Naive thymus-derived CD8-positive, alpha-beta T cell (primary cell): ENCODE data around the gene MFSD6. TPM values are rescaled to one million over a fixed set of nuclear protein-coding genes. Genes with fewer than 3 reads are reported as not detected.
"Not testable (repeated sequence)": the region's sequence is repeated elsewhere in the genome, so short reads cannot be mapped to it uniquely, and the experiment has no call there.

Experiments
- ATAC-seq, 2 donors: fragments of 150-1000 bp; cut with Tn5 transposase in 1 of 2; sonication (Bioruptor Pico), chemical (Tn5 transposase) in 1 of 2; 1 replicate in 1 of 2; 2 replicates in 1 of 2; pipeline ENCODE4 v1.10.0; 2021; ENCODE audit warnings: mild to moderate bottlenecking in 2 of 2, moderate library complexity in 2 of 2
- POLR2A ChIA-PET: fragments of 350-600 bp; sonication (Branson Sonifier 250); formaldehyde crosslinking; loops from one replicate; lab custom pipeline; 2021; ENCODE audit warnings: antibody characterized with exemption; lab: Charles Lee
- DNase-seq, 10 donors: peaks; one replicate each; pipeline versions ENCODE4 v3.0.0 to v3.0.0-alpha.2; 2020 to 2022
- H3K27ac Mint-ChIP-seq, 10 donors: one replicate each; pipeline ENCODE4 v1.8.0; 2020 to 2022; ENCODE audit warnings: mild to moderate bottlenecking in 10 of 10, mixed read lengths in 10 of 10, moderate library complexity in 4 of 10, inconsistent platforms in 1 of 10
- H3K27me3 Mint-ChIP-seq, 5 donors: one replicate each; pipeline ENCODE4 v1.8.0; 2021 to 2022; ENCODE audit warnings: mixed read lengths in 5 of 5
- H3K36me3 Mint-ChIP-seq, 3 donors: one replicate each; pipeline ENCODE4 v1.8.0; 2020 to 2022; ENCODE audit warnings: mixed read lengths in 3 of 3, mild to moderate bottlenecking in 2 of 3, inconsistent platforms in 1 of 3
- H3K4me1 Mint-ChIP-seq, 4 donors: one replicate each; pipeline ENCODE4 v1.8.0; 2021 to 2022; ENCODE audit warnings: mixed read lengths in 4 of 4
- H3K4me3 Mint-ChIP-seq, 10 donors: one replicate each; pipeline ENCODE4 v1.8.0; 2020 to 2022; ENCODE audit warnings: mild to moderate bottlenecking in 10 of 10, mixed read lengths in 10 of 10, moderate library complexity in 6 of 10, inconsistent platforms in 1 of 10
- H3K9me3 Mint-ChIP-seq, 9 donors: one replicate each; pipeline ENCODE4 v1.8.0; 2020 to 2022; ENCODE audit warnings: mixed read lengths in 9 of 9, mild to moderate bottlenecking in 3 of 9, inconsistent platforms in 1 of 9, moderate library complexity in 1 of 9
- polyA plus RNA-seq, 3 donors: library from polyadenylated mRNA; unstranded; fragments of 300-500 nt; fragmentation: Illumina TruSeq; gene quantifications; one replicate each; pipeline ENCODE4 v1.2.3, GENCODE V29; 2021
- total RNA-seq, 8 experiments: library from RNA in 2 of 8; stranded (reverse) in 2 of 8; gene quantifications; one replicate each; pipeline ENCODE4 v1.2.3 and lab custom pipeline; 2021 to 2026

MFSD6 gene
- total and polyA plus RNA-seq, 5 experiments from 2014 or later, result 14.7 to 61.3 (median 18.5) TPM

DNA sequence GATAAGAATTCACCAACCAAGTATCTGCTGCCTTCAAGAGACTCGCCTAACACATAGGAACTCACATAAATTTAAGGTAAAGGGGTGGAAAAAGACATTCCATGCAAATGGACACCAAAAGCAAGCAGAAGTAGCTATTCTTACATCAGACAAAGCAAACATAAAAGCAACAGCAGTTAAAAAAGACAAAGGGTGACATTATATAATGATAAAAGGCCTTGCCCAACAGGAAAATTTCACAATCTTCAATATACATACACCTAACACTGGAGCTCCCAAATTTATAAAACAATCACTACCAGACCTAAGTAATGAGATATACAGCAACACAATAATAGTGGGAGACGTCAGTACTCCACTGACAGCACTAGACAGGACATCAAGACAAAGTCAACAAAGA is 84.9 kb downstream of the MFSD6 start:
- DNase-seq (no peak), ATAC-seq (no peak)
- Mint-ChIP-seq H3K4me3 (peak overlapping the region in 1 of 10 donors; percentile 7), H3K9me3 (peaks cover 4 to 30% (median 12%) of the 10 kb centered on the region in 9 donors), H3K36me3 (peaks cover 52 to 84% (median 83%) of the 10 kb centered on the region in 3 donors), H3K27ac (peak overlapping the region; percentile 48 to 90 (median 68)), H3K4me1 (peaks cover 32 to 57% (median 47%) of the 10 kb centered on the region in 4 donors), H3K27me3 (no peaks in the 10 kb centered on the region)
- POLR2A ChIA-PET, result no interaction called here

GRCh38 chr2:190494600-190495227 is 86.6 kb downstream of the MFSD6 start:
- H3K4me1 Mint-ChIP-seq, result peaks cover 28 to 41% (median 34%) of the 10 kb centered on the region in 4 donors
- H3K4me3 Mint-ChIP-seq, H3K27me3 Mint-ChIP-seq, DNase-seq, POLR2A ChIA-PET, ATAC-seq: not testable (repeated sequence)
- peaks cover 40 to 84% (median 67%) of the 10 kb centered on the region in 3 donors for H3K36me3 Mint-ChIP-seq
- peaks cover 4 to 30% (median 12%) of the 10 kb centered on the region in 9 donors for H3K9me3 Mint-ChIP-seq
- peak overlapping the region; percentile 21 to 90 (median 69) for H3K27ac Mint-ChIP-seq

GRCh38 chr2:190497428-190497827 is 89.3 kb downstream of the MFSD6 start:
- no peak for ATAC-seq

GRCh38 chr2:190499273-190499672 is 91.1 kb downstream of the MFSD6 start:
- no peak for ATAC-seq
- Mint-ChIP-seq H3K4me1 (peaks cover 12 to 30% (median 19%) of the 10 kb centered on the region in 4 donors), H3K36me3 (peaks cover 14 to 74% (median 32%) of the 10 kb centered on the region in 3 donors), H3K4me3 (no peak overlapping the region), H3K9me3 (no peaks in the 10 kb centered on the region), H3K27me3 (no peaks in the 10 kb centered on the region), H3K27ac (peak overlapping the region in 6 of 10 donors; percentile 10 to 53 (median 42))
- DNase-seq, result no peak
- POLR2A ChIA-PET, result no interaction called here

More at GRCh38 chr2:190497428-190497827, 89.3 kb downstream of the MFSD6 start:
- Mint-ChIP-seq H3K36me3 (peaks cover 22 to 75% (median 47%) of the 10 kb centered on the region in 3 donors), H3K9me3 (peaks cover 0 to 18% (median 2%) of the 10 kb centered on the region in 9 donors), H3K4me1 (peaks cover 25 to 38% (median 31%) of the 10 kb centered on the region in 4 donors), H3K27me3 (no peaks in the 10 kb centered on the region), H3K27ac (peak overlapping the region in 7 of 10 donors; percentile 6 to 72 (median 22)), H3K4me3 (no peak overlapping the region)
- no peak for DNase-seq
- POLR2A ChIA-PET, result no interaction called here

- H3K27me3 Mint-ChIP-seq, result no peaks in the 10 kb centered on the region
- H3K4me3 Mint-ChIP-seq, result no peak overlapping the region
- H3K36me3 Mint-ChIP-seq, result peaks cover 11 to 73% (median 25%) of the 10 kb centered on the region in 3 donors
- H3K4me1 Mint-ChIP-seq, result peaks cover 4 to 22% (median 13%) of the 10 kb centered on the region in 4 donors
- DNase-seq (no peak), ATAC-seq (no peak)
- H3K9me3 Mint-ChIP-seq, result no peaks in the 10 kb centered on the region
- peak overlapping the region in 6 of 10 donors; percentile 27 to 71 (median 46) for H3K27ac Mint-ChIP-seq
- POLR2A ChIA-PET, result no interaction called here
Observed at GRCh38 chr2:190500054-190500502, 91.9 kb downstream of the MFSD6 start.

GRCh38 chr2:190501231-190501630 is 93.1 kb downstream of the MFSD6 start:
- Mint-ChIP-seq H3K27ac (peak overlapping the region in 7 of 10 donors; percentile 11 to 78 (median 33)), H3K27me3 (no peaks in the 10 kb centered on the region), H3K4me3 (no peak overlapping the region), H3K36me3 (peaks cover 0 to 74% (median 15%) of the 10 kb centered on the region in 3 donors), H3K4me1 (peaks cover 5 to 17% (median 14%) of the 10 kb centered on the region in 4 donors), H3K9me3 (no peaks in the 10 kb centered on the region)
- DNase-seq (no peak), ATAC-seq (no peak)
- POLR2A ChIA-PET, result interaction anchor here (0.6 to 0.8 kb wide), 2 partner anchors 33 to 624 kb away, joined by 4 to 7 read pairs; partner anchors contain the start of gene NEMP2

- Mint-ChIP-seq H3K4me3 (no peak overlapping the region), H3K36me3 (peaks cover 0 to 77% (median 10%) of the 10 kb centered on the region in 3 donors), H3K27ac (peak overlapping the region in 8 of 10 donors; percentile 6 to 84 (median 53)), H3K27me3 (no peaks in the 10 kb centered on the region), H3K4me1 (peaks cover 7 to 22% (median 18%) of the 10 kb centered on the region in 4 donors), H3K9me3 (no peaks in the 10 kb centered on the region)
- ATAC-seq, result no peak
- POLR2A ChIA-PET, result interaction anchor here (0.6 kb wide), 1 partner anchor 625 kb away, joined by 7 read pairs; no protein-coding TSS in a partner anchor
- DNase-seq, result no peak
Observed at GRCh38 chr2:190501702-190502407, 93.7 kb downstream of the MFSD6 start.

- Mint-ChIP-seq H3K27ac (peak overlapping the region in 7 of 10 donors; percentile 27 to 89 (median 53)), H3K36me3 (peaks cover 0 to 77% (median 10%) of the 10 kb centered on the region in 3 donors), H3K4me1 (peaks cover 7 to 24% (median 19%) of the 10 kb centered on the region in 4 donors), H3K27me3 (no peaks in the 10 kb centered on the region), H3K4me3 (no peak overlapping the region), H3K9me3 (no peaks in the 10 kb centered on the region)
- DNase-seq (no peak), ATAC-seq (no peak)
- POLR2A ChIA-PET, result no interaction called here
Observed at GRCh38 chr2:190503088-190503487, 94.9 kb downstream of the MFSD6 start.

DNA sequence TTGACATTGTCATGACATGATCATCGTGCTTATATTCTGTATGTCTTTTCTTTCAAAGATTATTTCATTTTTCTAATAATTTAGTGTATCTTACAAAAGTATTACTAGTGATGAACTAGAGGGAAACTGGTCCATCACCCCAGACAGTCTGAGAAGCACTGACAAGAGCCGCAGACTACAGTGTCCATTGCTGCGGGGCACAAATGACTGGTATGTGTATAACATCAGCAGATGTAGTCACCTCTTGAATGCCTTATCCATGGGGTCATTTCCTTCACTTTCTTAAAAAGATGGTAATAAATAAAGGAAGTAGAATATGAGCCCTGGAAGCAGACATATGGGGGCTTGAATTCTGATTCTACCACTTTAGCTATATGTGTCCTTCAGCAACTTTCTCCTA is 96.8 kb downstream of the MFSD6 start:
- H3K27ac Mint-ChIP-seq, result peak overlapping the region in 4 of 10 donors; percentile 21 to 88 (median 86)
- DNase-seq (no peak), ATAC-seq (no peak)
- peaks cover 7 to 24% (median 19%) of the 10 kb centered on the region in 4 donors for H3K4me1 Mint-ChIP-seq
- H3K27me3 Mint-ChIP-seq, result no peaks in the 10 kb centered on the region
- H3K4me3 Mint-ChIP-seq, result no peak overlapping the region
- H3K9me3 Mint-ChIP-seq, result no peaks in the 10 kb centered on the region
- peaks cover 0 to 75% (median 9%) of the 10 kb centered on the region in 3 donors for H3K36me3 Mint-ChIP-seq
- POLR2A ChIA-PET, result no interaction called here

DNA sequence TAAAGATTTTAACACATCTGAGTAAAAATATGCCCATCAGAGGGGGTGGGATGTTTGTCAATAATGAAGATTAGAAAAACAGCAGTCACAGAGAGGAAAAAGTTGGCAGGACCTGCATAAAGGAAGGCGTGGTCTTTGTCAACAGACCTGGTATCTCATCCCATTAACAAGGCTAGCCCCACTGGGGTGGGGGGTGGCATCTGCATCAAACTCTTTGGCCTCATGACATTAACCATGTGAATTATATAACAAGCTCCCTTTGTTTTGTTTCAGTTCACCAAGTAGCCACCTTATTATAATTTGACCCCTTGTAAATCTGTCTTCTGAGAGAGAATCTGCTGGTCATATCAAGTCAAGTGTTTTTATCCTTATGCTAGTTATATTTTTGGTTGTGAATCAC is 97.5 kb downstream of the MFSD6 start:
- POLR2A ChIA-PET, result no interaction called here
- DNase-seq (no peak), ATAC-seq (no peak)
- Mint-ChIP-seq H3K27me3 (no peaks in the 10 kb centered on the region), H3K4me1 (peaks cover 7 to 24% (median 18%) of the 10 kb centered on the region in 4 donors), H3K27ac (peak overlapping the region; percentile 16 to 93 (median 64)), H3K36me3 (peaks cover 0 to 75% (median 8%) of the 10 kb centered on the region in 3 donors), H3K4me3 (no peak overlapping the region), H3K9me3 (no peaks in the 10 kb centered on the region)

DNA sequence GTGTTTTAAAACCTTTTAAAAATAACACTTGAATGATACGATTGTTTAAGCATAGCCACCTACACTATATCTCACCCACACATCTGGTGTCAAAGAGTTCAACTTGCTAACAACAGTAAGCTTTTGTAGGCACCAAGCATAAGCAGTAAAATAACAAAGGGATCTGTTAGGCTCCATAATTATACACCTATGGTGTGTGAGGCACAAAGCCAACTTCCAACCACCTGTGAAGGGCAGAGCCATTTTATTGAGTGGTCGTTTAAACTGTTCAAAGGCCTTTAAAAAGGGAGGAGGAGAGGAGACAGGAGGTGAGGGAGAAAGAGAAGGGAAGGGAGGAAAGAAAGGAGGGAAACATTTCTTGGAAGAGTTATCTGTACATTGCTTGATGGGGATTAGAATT is 98.5 kb downstream of the MFSD6 start:
- POLR2A ChIA-PET, result no interaction called here
- peaks cover 0 to 72% (median 6%) of the 10 kb centered on the region in 3 donors for H3K36me3 Mint-ChIP-seq
- no peak overlapping the region for H3K4me3 Mint-ChIP-seq
- DNase-seq (no peak), ATAC-seq (no peak)
- no peaks in the 10 kb centered on the region for H3K9me3 Mint-ChIP-seq
- no peaks in the 10 kb centered on the region for H3K27me3 Mint-ChIP-seq
- peak overlapping the region in 9 of 10 donors; percentile 29 to 93 (median 78) for H3K27ac Mint-ChIP-seq
- H3K4me1 Mint-ChIP-seq, result peaks cover 3 to 21% (median 14%) of the 10 kb centered on the region in 4 donors

GRCh38 chr2:190507135-190507534 is 99.0 kb downstream of the MFSD6 start:
- POLR2A ChIA-PET, result interaction anchor here (0.6 kb wide), 1 partner anchor 39 kb away, joined by 4 read pairs; no protein-coding TSS in a partner anchor
- Mint-ChIP-seq H3K27me3 (no peaks in the 10 kb centered on the region), H3K4me1 (peaks cover 3 to 21% (median 14%) of the 10 kb centered on the region in 4 donors), H3K9me3 (no peaks in the 10 kb centered on the region), H3K27ac (peak overlapping the region; percentile 24 to 93 (median 77)), H3K36me3 (peaks cover 0 to 75% (median 6%) of the 10 kb centered on the region in 3 donors), H3K4me3 (no peak overlapping the region)
- DNase-seq, result no peak
- no peak for ATAC-seq
